GM23248 (cell line): Measurements from ENCODE around the gene CAPN8. TPM values are rescaled to one million over a fixed set of nuclear protein-coding genes. Genes with fewer than 3 reads are reported as not detected.

ENCODE experiments used
- DNase-seq: peaks from one replicate; pipeline ENCODE4 v3.0.0-alpha.2; 2015
- H2AFZ ChIP-seq: fragments of 200-600 bp; sonication (generic); 2 replicates; pipeline ENCODE4 v1.6.1; 2016; ENCODE audit warnings: antibody characterized with exemption
- H3F3A ChIP-seq: fragments of 200-600 bp; sonication (generic); 2 replicates; pipeline ENCODE4 v1.6.1; 2016; ENCODE audit warnings: mild to moderate bottlenecking, antibody characterized with exemption, mixed run types; ENCODE audit not compliant: insufficient read depth
- H3K27ac ChIP-seq: fragments of 200-600 bp; sonication (generic); 2 replicates; pipeline ENCODE4 v1.5.1; 2016; ENCODE audit warnings: mild to moderate bottlenecking
- H3K27me3 ChIP-seq: fragments of 200-600 bp; sonication (generic); replicated peaks from 2 replicates; pipeline ENCODE4 v1.6.1; 2016; ENCODE audit warnings: mild to moderate bottlenecking; ENCODE audit not compliant: insufficient read depth
- H3K36me3 ChIP-seq: fragments of 200-600 bp; sonication (generic); 2 replicates; pipeline ENCODE4 v1.6.1; 2016; ENCODE audit warnings: low read depth, mild to moderate bottlenecking
- H3K4me1 ChIP-seq: fragments of 200-600 bp; sonication (generic); 2 replicates; pipeline ENCODE4 v1.6.1; 2016; ENCODE audit warnings: mild to moderate bottlenecking; ENCODE audit not compliant: insufficient read depth
- H3K4me2 ChIP-seq: fragments of 200-600 bp; sonication (generic); one replicate; pipeline ENCODE4 v1.6.1; 2016; ENCODE audit warnings: mild to moderate bottlenecking; ENCODE audit not compliant: unreplicated experiment
- H3K4me3 ChIP-seq: fragments of 200-600 bp; sonication (generic); 2 replicates; pipeline ENCODE4 v1.5.1; 2016; ENCODE audit warnings: mild to moderate bottlenecking
- H3K79me2 ChIP-seq: fragments of 200-600 bp; sonication (generic); 2 replicates; pipeline ENCODE4 v1.6.1; 2016; ENCODE audit warnings: mild to moderate bottlenecking; ENCODE audit not compliant: insufficient read depth
- H3K9ac ChIP-seq: fragments of 200-600 bp; sonication (generic); 2 replicates; pipeline ENCODE4 v1.6.1; 2016; ENCODE audit warnings: mild to moderate bottlenecking
- H3K9me2 ChIP-seq: fragments of 200-600 bp; sonication (generic); 2 replicates; pipeline ENCODE4 v1.6.1; 2016; ENCODE audit warnings: mixed run types, mild to moderate bottlenecking, moderate library complexity; ENCODE audit not compliant: insufficient read depth
- H3K9me3 ChIP-seq: fragments of 200-600 bp; sonication (generic); one replicate; pipeline ENCODE4 v1.6.1; 2017; ENCODE audit warnings: low read depth
- H4K20me1 ChIP-seq: fragments of 200-600 bp; sonication (generic); 2 replicates; pipeline ENCODE4 v1.6.0; 2016; ENCODE audit not compliant: insufficient read depth
- EZH2 ChIP-seq: fragments of 200-600 bp; sonication (generic); IDR thresholded peaks from 2 replicates; pipeline ENCODE4 v1.6.1; 2018; ENCODE audit warnings: antibody characterized with exemption, mild to moderate bottlenecking; ENCODE audit not compliant: insufficient read depth, poor library complexity, severe bottlenecking
- EZH2phosphoT487 ChIP-seq: fragments of 200-600 bp; sonication (generic); IDR thresholded peaks from 2 replicates; pipeline ENCODE4 v1.6.1; 2018; ENCODE audit warnings: antibody characterized with exemption, moderate library complexity, mild to moderate bottlenecking, low read depth; ENCODE audit not compliant: insufficient read depth
- WGBS, 2 experiments: methylation state at CpG; one replicate each; pipeline ENCODE4 v1.1.6; 2015 to 2017; ENCODE audit warnings: low lambda C conversion rate in 2 of 2, low coverage in 1 of 2; ENCODE audit errors: missing lambda C conversion rate in 2 of 2; 5-methylcytosine and 5-hydroxymethylcytosine counted together
- in situ Hi-C: fragments of 300-500 bp; cut with MboI; formaldehyde crosslinking; loops from 2 replicates; pipeline ENCODE4 v1.15.0; 2020
- polyA plus RNA-seq: library from polyadenylated mRNA; unstranded; fragments of >200 nt; fragmentation: Nextera tagmentation; extraction: Ambion mirVana; gene quantifications from 2 replicates; pipeline ENCODE4 v1.2.1, GENCODE V29; 2016
- small RNA-seq: library from RNA; depleted of rRNA; stranded (forward); fragments of <200 nt; gene quantifications from one replicate; pipeline ENCODE3, GENCODE V24; 2014; ENCODE audit warnings: low read depth, low replicate concordance
- total RNA-seq: library from RNA; depleted of rRNA; stranded (reverse); fragments of >200 nt; shearing (Covaris generic); gene quantifications from 2 replicates; pipeline ENCODE4 v1.2.3, GENCODE V29; 2014; rRNA removed

Gene CAPN8
- total and polyA plus RNA-seq, 2 experiments from 2014 or later: not detected

GRCh38 chr1:223494926-223495645 is 170.4 kb downstream of the CAPN8 start:
- no peak for DNase-seq
- Histone ChIP-seq H3K4me1 (peaks cover 6% of the 10 kb centered on the region), H3K9me3 (no peaks in the 10 kb centered on the region), H3K4me2 (no peak overlapping the region), H4K20me1 (no peaks in the 10 kb centered on the region), H3K27me3 (no peaks in the 10 kb centered on the region), H3K9ac (no peak overlapping the region), H3K27ac (no peak overlapping the region), H3F3A (no peaks in the 10 kb centered on the region), H2AFZ (no peak overlapping the region), H3K36me3 (no peaks in the 10 kb centered on the region), H3K9me2 (no peaks in the 10 kb centered on the region), H3K79me2 (no peaks in the 10 kb centered on the region), H3K4me3 (no peak overlapping the region)
- WGBS, 2 experiments: 81 to 86% methylated on average over 11 of the region's 11 CpGs
- TF ChIP-seq EZH2 (no peak), EZH2phosphoT487 (no peak)
- in situ Hi-C loops: no loop called here

- Histone ChIP-seq H3K4me2 (no peak overlapping the region), H3K27ac (no peak overlapping the region), H3K9me3 (no peaks in the 10 kb centered on the region), H3K9ac (no peak overlapping the region), H3K9me2 (no peaks in the 10 kb centered on the region), H3K27me3 (0 out of 2 replicates have a peak, but pooled peaks cover 16% of the 10 kb centered on the region), H3K4me3 (no peak overlapping the region), H3K4me1 (no peaks in the 10 kb centered on the region), H3K36me3 (no peaks in the 10 kb centered on the region), H4K20me1 (no peaks in the 10 kb centered on the region), H3K79me2 (no peaks in the 10 kb centered on the region), H2AFZ (no peak overlapping the region), H3F3A (no peaks in the 10 kb centered on the region)
- DNase-seq: no peak
- 78 to 85% methylated on average over 7 of the region's 7 CpGs for WGBS, 2 experiments
- in situ Hi-C loops: no loop called here
- TF ChIP-seq EZH2phosphoT487 (no peak), EZH2 (no peak)
These were observed 173.5 kb downstream of the CAPN8 start for GRCh38 chr1:223492044-223492443.

Small RNA genes lying within 50 kb of the gene (small RNA-seq; reads per million reads assigned to genes)
- not detected for gene RNU6-1248P
- gene SNRPEP10: not detected

Other genes with a start within 250 kb of the CAPN8 start
- 214 and 223 TPM in 2 replicates for gene CAPN2, start 46.8 kb upstream of the CAPN8 start, total RNA-seq
- gene CAPN2, start 46.8 kb upstream of the CAPN8 start, polyA plus RNA-seq: 261 and 272 TPM in 2 replicates
- gene TP53BP2, start 180.2 kb upstream of the CAPN8 start, total RNA-seq: 16.9 and 18.2 TPM in 2 replicates
- 8.3 and 9.2 TPM in 2 replicates for gene TP53BP2, start 180.2 kb upstream of the CAPN8 start, polyA plus RNA-seq